Glomerular visceral epithelial cell (primary cell): Measurements from ENCODE around the gene D2HGDH.
"Not testable (repeated sequence)": the region's sequence is repeated elsewhere in the genome, so short reads cannot be mapped to it uniquely, and the experiment has no call there.

Source experiments
- DNase-seq: peaks from one replicate; pipeline ENCODE4 v3.0.0-alpha.2; 2016; ENCODE audit errors: extremely low spot score

The D2HGDH gene

GRCh38 chr2:241793385-241793784 lies 59.0 kb downstream of the D2HGDH start:
- DNase-seq = no peak

GRCh38 chr2:241794250-241794823 lies 59.9 kb downstream of the D2HGDH start:
- DNase-seq = no peak

- no peak for DNase-seq
These were observed 60.9 kb downstream of the D2HGDH start for GRCh38 chr2:241795021-241795999.

- DNase-seq = no peak
These were observed 61.8 kb downstream of the D2HGDH start for GRCh38 chr2:241796209-241796608.

- no peak for DNase-seq
These were observed 62.2 kb downstream of the D2HGDH start for GRCh38 chr2:241796610-241797138.

GRCh38 chr2:241797441-241798080 lies 63.1 kb downstream of the D2HGDH start:
- no peak for DNase-seq

GRCh38 chr2:241798081-241798630 lies 63.7 kb downstream of the D2HGDH start:
- no peak for DNase-seq

GRCh38 chr2:241798631-241799521 lies 64.4 kb downstream of the D2HGDH start:
- DNase-seq = no peak

GRCh38 chr2:241799522-241800197 lies 65.2 kb downstream of the D2HGDH start:
- no peak for DNase-seq

GRCh38 chr2:241800198-241800903 lies 65.9 kb downstream of the D2HGDH start:
- DNase-seq = not testable (repeated sequence)

GRCh38 chr2:241801611-241802420 lies 67.4 kb downstream of the D2HGDH start:
- DNase-seq = no peak

GRCh38 chr2:241802421-241803318 lies 68.2 kb downstream of the D2HGDH start:
- DNase-seq = no peak

GRCh38 chr2:241803387-241804325 lies 69.2 kb downstream of the D2HGDH start:
- peak; percentile 43 for DNase-seq

GRCh38 chr2:241804326-241805229 lies 70.1 kb downstream of the D2HGDH start:
- peak; percentile 25 for DNase-seq

GRCh38 chr2:241806217-241806616 lies 71.8 kb downstream of the D2HGDH start:
- DNase-seq = not testable (repeated sequence)
